Tibial artery (tissue), 4 donors: ENCODE data around the gene SEMA3C.

Experiments used
- DNase-seq, 2 donors: peaks; one replicate each; pipeline ENCODE4 v3.0.0-alpha.2; 2019
- H3K27ac ChIP-seq, 2 donors: fragments of 200-600 bp; sonication (generic) in 1 of 2; 1 replicate in 1 of 2; 2 replicates in 1 of 2; pipeline ENCODE4 v1.5.1; 2018 to 2019; ENCODE audit warnings: mild to moderate bottlenecking in 1 of 2
- H3K27me3 ChIP-seq, 2 donors: fragments of 200-600 bp; sonication (generic) in 1 of 2; one replicate each; pipeline versions ENCODE4 v1.5.1 to v1.6.0; 2016 to 2019
- H3K36me3 ChIP-seq, 3 donors: fragments of 200-600 bp; sonication (generic) in 2 of 3; one replicate each; pipeline ENCODE4 v1.5.1; 2016 to 2019; ENCODE audit warnings: mild to moderate bottlenecking in 2 of 3
- H3K4me1 ChIP-seq, 4 donors: fragments of 200-600 bp; sonication (generic) in 2 of 4; 1 replicate in 3 of 4; 2 replicates in 1 of 4; pipeline ENCODE4 v1.5.1; 2016 to 2019
- H3K4me3 ChIP-seq, 2 donors: fragments of 200-600 bp; sonication (generic) in 1 of 2; 1 replicate in 1 of 2; 2 replicates in 1 of 2; pipeline ENCODE4 v1.5.1; 2018 to 2019; ENCODE audit warnings: mild to moderate bottlenecking in 2 of 2
- H3K9me3 ChIP-seq, 3 donors: fragments of 200-600 bp; sonication (generic) in 1 of 3; one replicate each; pipeline ENCODE4 v1.5.1; 2016 to 2019
- intact Hi-C: fragments of 100-400 bp; cut with DNase I; formaldehyde crosslinking; loops from one replicate; pipeline ENCODE4 v1.15.0; 2023; ENCODE audit warnings: low total_unique reads
- TF ChIP-seq, protein P1 (sequence below), 2 experiments: fragments of 200-600 bp in 1 of 2; fragments of 450-650 bp in 1 of 2; IDR thresholded peaks; one replicate each; pipeline ENCODE4 v1.5.1; 2017 to 2019; ENCODE audit warnings: antibody characterized with exemption in 2 of 2, mild to moderate bottlenecking in 1 of 2, moderate library complexity in 1 of 2

The SEMA3C gene

DNA sequence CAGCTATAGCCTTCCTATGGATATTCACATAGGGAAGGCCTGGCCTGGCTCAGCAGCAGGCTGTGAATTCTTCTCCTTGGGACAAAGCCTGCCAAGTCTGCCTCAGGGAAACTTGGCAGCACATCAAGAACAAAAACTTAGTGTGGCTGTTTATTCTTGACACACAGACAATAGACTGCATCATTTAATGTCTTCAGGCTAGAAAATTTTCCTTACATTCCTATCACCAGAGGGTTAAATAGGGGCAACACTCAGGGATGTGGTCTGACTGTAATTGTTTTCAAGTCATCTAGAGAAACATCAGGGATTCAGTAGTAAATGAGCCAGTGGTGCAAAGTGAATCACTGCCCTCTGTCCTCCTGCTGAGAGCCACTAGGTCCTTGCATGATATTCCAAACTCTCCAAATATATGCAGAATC, 137.3 kb downstream of the SEMA3C start:
- no peak overlapping the region for H3K4me3 ChIP-seq

DNA sequence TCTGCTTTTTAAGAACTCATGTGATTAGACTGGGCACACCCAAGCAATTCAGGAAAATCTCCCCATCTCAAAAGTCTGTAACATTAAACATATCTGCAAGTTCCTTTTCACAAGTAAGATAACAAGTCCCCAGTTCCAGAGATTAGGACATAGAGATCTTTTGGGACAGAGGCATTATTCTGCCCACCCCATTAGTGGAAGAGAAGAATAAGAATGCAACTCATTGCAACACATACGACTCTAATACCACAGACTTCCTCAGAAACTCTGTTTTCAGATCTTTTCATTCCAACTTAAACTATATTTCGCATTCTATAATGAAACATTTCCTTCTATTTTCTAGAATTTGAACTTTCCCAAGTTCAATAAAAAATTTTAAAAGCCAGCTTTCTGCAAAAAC, 137.7 kb downstream of the SEMA3C start:
- H3K4me3 ChIP-seq, result no peak overlapping the region
- peaks cover 0 to 54% (median 25%) of the 10 kb centered on the region in 4 donors for H3K4me1 ChIP-seq
- TF ChIP-seq, protein P1, sequence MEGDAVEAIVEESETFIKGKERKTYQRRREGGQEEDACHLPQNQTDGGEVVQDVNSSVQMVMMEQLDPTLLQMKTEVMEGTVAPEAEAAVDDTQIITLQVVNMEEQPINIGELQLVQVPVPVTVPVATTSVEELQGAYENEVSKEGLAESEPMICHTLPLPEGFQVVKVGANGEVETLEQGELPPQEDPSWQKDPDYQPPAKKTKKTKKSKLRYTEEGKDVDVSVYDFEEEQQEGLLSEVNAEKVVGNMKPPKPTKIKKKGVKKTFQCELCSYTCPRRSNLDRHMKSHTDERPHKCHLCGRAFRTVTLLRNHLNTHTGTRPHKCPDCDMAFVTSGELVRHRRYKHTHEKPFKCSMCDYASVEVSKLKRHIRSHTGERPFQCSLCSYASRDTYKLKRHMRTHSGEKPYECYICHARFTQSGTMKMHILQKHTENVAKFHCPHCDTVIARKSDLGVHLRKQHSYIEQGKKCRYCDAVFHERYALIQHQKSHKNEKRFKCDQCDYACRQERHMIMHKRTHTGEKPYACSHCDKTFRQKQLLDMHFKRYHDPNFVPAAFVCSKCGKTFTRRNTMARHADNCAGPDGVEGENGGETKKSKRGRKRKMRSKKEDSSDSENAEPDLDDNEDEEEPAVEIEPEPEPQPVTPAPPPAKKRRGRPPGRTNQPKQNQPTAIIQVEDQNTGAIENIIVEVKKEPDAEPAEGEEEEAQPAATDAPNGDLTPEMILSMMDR (IDR thresholded peaks at IDR 0.05), result no peak
- intact Hi-C loops, result no loop called here
- no peak for DNase-seq
- H3K9me3 ChIP-seq, result no peaks in the 10 kb centered on the region
- no peaks in the 10 kb centered on the region for H3K36me3 ChIP-seq
- no peaks in the 10 kb centered on the region for H3K27me3 ChIP-seq
- H3K27ac ChIP-seq, result peak overlapping the region; percentile 53 to 77

More for the DNA sequence above, 137.3 kb downstream of the SEMA3C start:
- no peaks in the 10 kb centered on the region for H3K27me3 ChIP-seq
- intact Hi-C loops, result no loop called here
- DNase-seq, result peak in 1 of 2 donors; percentile 50
- H3K36me3 ChIP-seq, result no peaks in the 10 kb centered on the region
- H3K27ac ChIP-seq, result peak overlapping the region; percentile 53 to 77
- no peaks in the 10 kb centered on the region for H3K9me3 ChIP-seq
- H3K4me1 ChIP-seq, result peaks cover 0 to 54% (median 25%) of the 10 kb centered on the region in 4 donors
- TF ChIP-seq, protein P1 (IDR thresholded peaks at IDR 0.05), result no peak

DNA sequence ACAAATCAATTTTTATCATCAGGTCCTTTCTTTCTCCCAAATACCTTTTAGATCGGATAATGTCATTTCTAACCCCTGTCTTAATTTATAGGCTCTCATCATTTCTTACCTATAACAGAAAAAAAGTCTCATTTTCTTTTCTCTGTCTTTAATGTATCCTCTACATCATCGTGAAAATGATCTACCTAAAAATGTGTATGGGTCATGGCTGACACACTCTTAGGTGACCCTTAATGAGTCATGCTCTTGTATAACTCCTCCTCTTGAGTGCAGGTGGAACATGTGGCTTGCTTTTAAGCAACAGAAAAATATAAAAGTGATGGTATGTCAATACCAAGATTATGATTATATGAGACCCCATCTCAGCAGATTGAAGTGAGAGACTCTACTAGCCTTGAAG, 139.4 kb downstream of the SEMA3C start:
- Histone ChIP-seq H3K27ac (peak overlapping the region in 1 of 2 donors; percentile 77), H3K27me3 (no peaks in the 10 kb centered on the region), H3K4me1 (peaks cover 0 to 61% (median 28%) of the 10 kb centered on the region in 4 donors), H3K9me3 (no peaks in the 10 kb centered on the region), H3K36me3 (no peaks in the 10 kb centered on the region), H3K4me3 (no peak overlapping the region)
- no peak for DNase-seq
- TF ChIP-seq, protein P1 (IDR thresholded peaks at IDR 0.05), result no peak
- intact Hi-C loops, result no loop called here

DNA sequence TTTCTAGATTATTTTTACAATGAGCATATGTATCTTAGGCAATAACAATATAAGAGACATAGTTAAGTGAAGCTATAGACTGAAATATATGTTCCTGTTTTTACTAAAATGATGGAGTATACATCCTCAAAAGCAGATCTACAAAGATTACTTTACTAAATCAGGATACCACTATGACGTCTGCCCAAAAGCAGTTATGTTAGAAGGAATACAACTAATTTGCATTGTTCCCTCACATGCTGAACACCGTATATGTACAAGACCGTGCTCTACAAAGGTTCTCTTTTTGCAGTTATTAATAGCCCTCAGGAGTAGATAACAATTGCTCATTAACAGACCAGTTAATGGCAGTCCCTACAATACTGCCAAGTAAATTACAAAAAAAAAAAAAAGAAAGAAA, 143.0 kb downstream of the SEMA3C start:
- peaks cover 0 to 39% (median 8%) of the 10 kb centered on the region in 4 donors for H3K4me1 ChIP-seq
- no peak overlapping the region for H3K27ac ChIP-seq
- H3K4me3 ChIP-seq, result no peak overlapping the region
- TF ChIP-seq, protein P1 (IDR thresholded peaks at IDR 0.05), result no peak
- no peaks in the 10 kb centered on the region for H3K27me3 ChIP-seq
- H3K9me3 ChIP-seq, result no peaks in the 10 kb centered on the region
- H3K36me3 ChIP-seq, result no peaks in the 10 kb centered on the region
- intact Hi-C loops, result no loop called here
- no peak for DNase-seq

DNA sequence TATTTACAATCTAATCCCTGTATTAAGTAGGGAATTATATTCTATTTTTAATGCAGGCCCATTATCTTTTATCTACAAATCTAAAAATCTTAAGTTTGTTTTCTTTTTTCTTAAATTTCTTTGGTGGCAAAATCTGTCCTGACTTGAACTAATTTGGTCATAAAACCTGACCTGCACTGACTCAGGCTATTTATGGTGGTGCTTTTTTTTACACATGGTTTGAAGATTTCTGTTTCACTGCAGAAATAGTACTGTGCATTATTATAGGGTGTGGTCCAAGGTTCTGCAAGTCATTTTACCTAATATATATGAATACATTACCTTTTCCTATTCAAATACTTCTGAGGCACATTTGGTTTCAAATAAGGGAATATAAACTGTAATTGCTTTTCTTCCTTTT, 143.4 kb downstream of the SEMA3C start:
- intact Hi-C loops, result no loop called here
- H3K4me1 ChIP-seq, result peaks cover 0 to 35% (median 4%) of the 10 kb centered on the region in 4 donors
- no peaks in the 10 kb centered on the region for H3K27me3 ChIP-seq
- H3K36me3 ChIP-seq, result peaks cover 0 to 4% (median 0%) of the 10 kb centered on the region in 3 donors
- no peak for DNase-seq
- H3K9me3 ChIP-seq, result no peaks in the 10 kb centered on the region
- no peak overlapping the region for H3K4me3 ChIP-seq
- TF ChIP-seq, protein P1 (IDR thresholded peaks at IDR 0.05), result no peak
- no peak overlapping the region for H3K27ac ChIP-seq

DNA sequence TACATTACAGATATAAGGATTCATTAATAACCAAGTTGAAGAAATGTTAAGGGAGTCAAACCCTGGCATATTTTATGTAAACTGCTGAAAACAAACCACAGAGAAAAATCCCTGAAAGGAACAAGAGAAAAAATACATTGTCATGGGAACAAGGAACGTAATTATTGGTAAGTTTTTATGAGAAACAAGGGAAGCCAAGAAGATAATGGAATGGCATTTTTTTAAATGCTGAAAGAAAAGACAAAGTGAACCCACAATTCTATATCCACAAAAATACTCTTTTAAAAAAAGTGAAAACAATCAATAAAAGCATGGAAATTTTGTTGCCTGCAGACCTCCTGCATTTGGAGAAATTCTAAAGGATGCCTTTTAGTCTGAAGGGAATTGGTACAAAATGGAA, 144.0 kb downstream of the SEMA3C start:
- intact Hi-C loops, result no loop called here
- H3K27me3 ChIP-seq, result no peaks in the 10 kb centered on the region
- H3K4me1 ChIP-seq, result peaks cover 0 to 31% (median 3%) of the 10 kb centered on the region in 4 donors
- DNase-seq, result no peak
- TF ChIP-seq, protein P1 (IDR thresholded peaks at IDR 0.05), result no peak
- H3K4me3 ChIP-seq, result no peak overlapping the region
- no peaks in the 10 kb centered on the region for H3K9me3 ChIP-seq
- H3K27ac ChIP-seq, result no peak overlapping the region
- peaks cover 0 to 5% (median 0%) of the 10 kb centered on the region in 3 donors for H3K36me3 ChIP-seq
